HCT116 (cell line): Measurements from ENCODE around the gene PTPN22.

Source experiments
- ATF3 ChIP-seq: IDR thresholded peaks from 2 replicates; pipeline ENCODE4 v1.6.1; 2012
- CBX3 ChIP-seq: IDR thresholded peaks from 2 replicates; pipeline ENCODE4 v1.6.1; 2012; ENCODE audit warnings: low read depth
- CTCF ChIP-seq, 3 experiments: fragments of 200-600 bp in 1 of 3; sonication (generic) in 1 of 3; IDR thresholded peaks in 2 of 3; conservative IDR thresholded peaks in 1 of 3; 2 replicates each; pipeline ENCODE4 v1.5.1; 2012 to 2017; ENCODE audit warnings: low read depth in 2 of 3, low read length in 2 of 3, antibody characterized with exemption in 1 of 3, borderline replicate concordance in 1 of 3, control low read depth in 1 of 3, mild to moderate bottlenecking in 1 of 3, mixed read lengths in 1 of 3, mixed run types in 1 of 3, moderate library complexity in 1 of 3; ENCODE audit not compliant: insufficient read depth in 1 of 3
- ELF1 ChIP-seq: IDR thresholded peaks from 2 replicates; pipeline ENCODE4 v1.6.1; 2012; ENCODE audit warnings: low read depth, borderline replicate concordance
- EZH2 ChIP-seq: fragments of 200-600 bp; sonication (generic); IDR thresholded peaks from 2 replicates; pipeline ENCODE4 v1.6.1; 2017; ENCODE audit warnings: antibody characterized with exemption, mixed run types
- EZH2phosphoT487 ChIP-seq: fragments of 200-600 bp; IDR thresholded peaks from 2 replicates; pipeline ENCODE4 v1.6.1; 2018; ENCODE audit warnings: antibody characterized with exemption, borderline replicate concordance
- MAX ChIP-seq: IDR thresholded peaks from 2 replicates; pipeline ENCODE4 v1.6.1; 2012
- POLR2A ChIP-seq: IDR thresholded peaks from 2 replicates; pipeline ENCODE4 v1.7.0; 2011; ENCODE audit warnings: borderline replicate concordance; ENCODE audit not compliant: insufficient read depth, insufficient read length; ENCODE audit errors: extremely low read depth
- POLR2AphosphoS5 ChIP-seq: IDR thresholded peaks from 2 replicates; pipeline ENCODE4 v1.6.1; 2011; ENCODE audit warnings: mild to moderate bottlenecking, low read depth, low read length, moderate library complexity
- RAD21 ChIP-seq: IDR thresholded peaks from 2 replicates; pipeline ENCODE4 v1.6.1; 2012; ENCODE audit warnings: low read depth, mild to moderate bottlenecking
- ZNF274 ChIP-seq: fragments of 200-500 bp; sonication (Bioruptor generic); IDR thresholded peaks from 2 replicates; pipeline ENCODE4 v1.6.1; 2014; ENCODE audit warnings: mild to moderate bottlenecking, low read depth, low read length, inconsistent platforms

- TF ChIP-seq POLR2AphosphoS5 = no peak
- TF ChIP-seq ATF3 = no peak
- TF ChIP-seq CTCF (IDR thresholded peaks at IDR 0.05 in 2 of 3, conservative IDR thresholded peaks at IDR 0.05 in 1 of 3; ENCODE audit: borderline replicate concordance in 1 of 3, insufficient read depth in 1 of 3, low read depth in 2 of 3, low read length in 2 of 3) = no peak
- TF ChIP-seq POLR2A = no peak
- no peak for TF ChIP-seq EZH2phosphoT487
- TF ChIP-seq MAX = no peak
- no peak for TF ChIP-seq RAD21
- no peak for TF ChIP-seq EZH2
- TF ChIP-seq ZNF274 = no peak
- no peak for TF ChIP-seq ELF1
- TF ChIP-seq CBX3 = no peak
Observed at GRCh38 chr1:113903501-113904292, 32.2 kb upstream of the PTPN22 start.
